ENCODE results near the gene KAT8. TPM values are rescaled to one million over a fixed set of nuclear protein-coding genes. Genes with fewer than 3 reads are reported as not detected.

KAT8 gene
- total and polyA plus RNA-seq, 9 of the 15 experiments (the other 6 are each of a cell fraction or from before 2014, with no cell fraction given): 10.0 to 98.5 (median 76.4) TPM

- Histone ChIP-seq H3K4me3 (no peak overlapping the region), H3K9ac (ENCODE audit: insufficient read depth in 1 of 2, low read depth in 2 of 2, low read length in 2 of 2) (peak overlapping the region in 1 of 2 experiments; percentile 15; a peak in 1 of 4 replicates), H3K27me3 (ENCODE audit: control insufficient read depth in 2 of 2, insufficient read depth in 2 of 2, low read length in 2 of 2) (no peaks in the 10 kb centered on the region), H3K9me3 (replicated peaks; ENCODE audit: control insufficient read depth, insufficient read depth, low read depth, low read length) (no peaks in the 10 kb centered on the region), H3K27ac (ENCODE audit: extremely low read depth, low read depth, low read length) (no peak overlapping the region), H3K79me2 (ENCODE audit: control insufficient read depth, insufficient read depth, low read length) (peaks cover 3% of the 10 kb centered on the region; the same call in 1 of the 3 replicates), H3K36me3 (ENCODE audit: control insufficient read depth, insufficient read depth, low read length) (peaks cover 62% of the 10 kb centered on the region; the same call in 2 of the 3 replicates), H3K9me1 (ENCODE audit: control insufficient read depth, insufficient read depth, low read length) (no peaks in the 10 kb centered on the region), H2AFZ (ENCODE audit: low read depth, low read length) (no peak overlapping the region), H3K4me2 (ENCODE audit: insufficient read depth, low read length) (no peak overlapping the region), H4K20me1 (replicated peaks; ENCODE audit: control insufficient read depth, insufficient read depth, low read length) (0 out of 2 replicates have a peak, but pooled peaks cover 5% of the 10 kb centered on the region), H3K4me1 (replicated peaks in 1 of 2; ENCODE audit: control insufficient read depth in 2 of 2, insufficient read depth in 2 of 2, low read length in 2 of 2) (peaks cover 0 to 79% of the 10 kb centered on the region in 2 experiments; a peak in 3 of 5 replicates)
- ATAC-seq (no peak), FAIRE-seq (no peak), DNase-seq (ENCODE audit: extremely low read depth in 1 of 4, low spot score in 3 of 4) (no peak)
- BruUV-seq (replicated peaks): no TSS peak
- 89% methylated on average over 12 of the region's 13 CpGs for WGBS (ENCODE audit: insufficient coverage, low coverage, missing lambda C conversion rate)
- CTCF ChIA-PET (ENCODE audit: low intra/inter-chr PET ratio): no interaction called here
- TF ChIP-seq POLR2A (conservative IDR thresholded peaks at IDR 0.05): no peak
- no peak for TF ChIP-seq GTF2B (IDR thresholded peaks at IDR 0.05; ENCODE audit: extremely low read depth, insufficient read length)
- no peak for TF ChIP-seq CTBP1 (IDR thresholded peaks at IDR 0.05; ENCODE audit: borderline replicate concordance)
- TF ChIP-seq ZNF584 (CRISPR knock-in tag; IDR thresholded peaks at IDR 0.05; ENCODE audit: low read depth): no peak
- TF ChIP-seq ELF2 (CRISPR knock-in tag; IDR thresholded peaks at IDR 0.05): no peak
- no peak for TF ChIP-seq FOXA3 (CRISPR knock-in tag; conservative IDR thresholded peaks at IDR 0.05 in 1 of 2, IDR thresholded peaks at IDR 0.05 in 1 of 2)
- TF ChIP-seq HNRNPUL1 (IDR thresholded peaks at IDR 0.05; ENCODE audit: low read length): no peak
- TF ChIP-seq HNRNPLL (IDR thresholded peaks at IDR 0.05; ENCODE audit: low read depth, low read length, poor library complexity, severe bottlenecking): no peak
- no peak for TF ChIP-seq KLF6 (CRISPR knock-in tag; IDR thresholded peaks at IDR 0.05; ENCODE audit: borderline replicate concordance)
- TF ChIP-seq SPI1 (IDR thresholded peaks at IDR 0.05; ENCODE audit: borderline replicate concordance, low read depth, low read length): no peak
- TF ChIP-seq HLTF (IDR thresholded peaks at IDR 0.05): no peak
- TF ChIP-seq DDX20 (tag; IDR thresholded peaks at IDR 0.05; ENCODE audit: low read depth): no peak
- no peak for TF ChIP-seq ZNF766 (CRISPR knock-in tag; conservative IDR thresholded peaks at IDR 0.05)
- no peak for TF ChIP-seq SLC30A9 (CRISPR knock-in tag; IDR thresholded peaks at IDR 0.05)
- no peak for TF ChIP-seq ZNF324 (CRISPR knock-in tag; IDR thresholded peaks at IDR 0.05)
- TF ChIP-seq, protein P1, sequence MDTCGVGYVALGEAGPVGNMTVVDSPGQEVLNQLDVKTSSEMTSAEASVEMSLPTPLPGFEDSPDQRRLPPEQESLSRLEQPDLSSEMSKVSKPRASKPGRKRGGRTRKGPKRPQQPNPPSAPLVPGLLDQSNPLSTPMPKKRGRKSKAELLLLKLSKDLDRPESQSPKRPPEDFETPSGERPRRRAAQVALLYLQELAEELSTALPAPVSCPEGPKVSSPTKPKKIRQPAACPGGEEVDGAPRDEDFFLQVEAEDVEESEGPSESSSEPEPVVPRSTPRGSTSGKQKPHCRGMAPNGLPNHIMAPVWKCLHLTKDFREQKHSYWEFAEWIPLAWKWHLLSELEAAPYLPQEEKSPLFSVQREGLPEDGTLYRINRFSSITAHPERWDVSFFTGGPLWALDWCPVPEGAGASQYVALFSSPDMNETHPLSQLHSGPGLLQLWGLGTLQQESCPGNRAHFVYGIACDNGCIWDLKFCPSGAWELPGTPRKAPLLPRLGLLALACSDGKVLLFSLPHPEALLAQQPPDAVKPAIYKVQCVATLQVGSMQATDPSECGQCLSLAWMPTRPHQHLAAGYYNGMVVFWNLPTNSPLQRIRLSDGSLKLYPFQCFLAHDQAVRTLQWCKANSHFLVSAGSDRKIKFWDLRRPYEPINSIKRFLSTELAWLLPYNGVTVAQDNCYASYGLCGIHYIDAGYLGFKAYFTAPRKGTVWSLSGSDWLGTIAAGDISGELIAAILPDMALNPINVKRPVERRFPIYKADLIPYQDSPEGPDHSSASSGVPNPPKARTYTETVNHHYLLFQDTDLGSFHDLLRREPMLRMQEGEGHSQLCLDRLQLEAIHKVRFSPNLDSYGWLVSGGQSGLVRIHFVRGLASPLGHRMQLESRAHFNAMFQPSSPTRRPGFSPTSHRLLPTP (IDR thresholded peaks at IDR 0.05; ENCODE audit: borderline replicate concordance, extremely low read depth, insufficient read length): no peak
- TF ChIP-seq ESRRB (CRISPR knock-in tag; IDR thresholded peaks at IDR 0.05; ENCODE audit: borderline replicate concordance): no peak
- POLR2A ChIA-PET: interaction anchor here (0.7 to 3.4 kb wide), 4 partner anchors 9 to 97 kb away, joined by 3 to 32 read pairs (median 10); partner anchors contain the start of genes VKORC1, ZNF646 and ZNF668
- in situ Hi-C loops (cut with MboI) (no loop called here), intact Hi-C loops (cut with micrococcal nuclease) (no loop called here)
These were observed 33.5 kb upstream of the KAT8 start for GRCh38 chr16:31083981-31084380.
